KMS-11 (cell line): ENCODE measurements around the gene MAN2A1.

Experiments used
- H2AFZ ChIP-seq: fragments of 200-600 bp; sonication (generic); 2 replicates; pipeline ENCODE4 v1.6.1; 2016; ENCODE audit warnings: antibody characterized with exemption, mixed run types, low read depth
- H3K27ac ChIP-seq: fragments of 200-600 bp; sonication (generic); 2 replicates; pipeline ENCODE4 v1.6.1; 2016; ENCODE audit warnings: mild to moderate bottlenecking, mixed run types
- H3K27me3 ChIP-seq: fragments of 200-600 bp; sonication (generic); 2 replicates; pipeline ENCODE4 v1.6.1; 2017; ENCODE audit warnings: mild to moderate bottlenecking, low read depth, mixed run types, moderate library complexity; ENCODE audit not compliant: insufficient read depth
- H3K36me3 ChIP-seq: fragments of 200-600 bp; sonication (generic); 2 replicates; pipeline ENCODE4 v1.6.1; 2017; ENCODE audit warnings: mild to moderate bottlenecking, mixed run types; ENCODE audit not compliant: insufficient read depth
- H3K4me1 ChIP-seq: fragments of 200-600 bp; sonication (generic); 2 replicates; pipeline ENCODE4 v1.6.1; 2016; ENCODE audit warnings: mild to moderate bottlenecking, low read depth, mixed run types; ENCODE audit not compliant: poor library complexity, severe bottlenecking
- H3K4me2 ChIP-seq: fragments of 200-600 bp; sonication (generic); 2 replicates; pipeline ENCODE4 v1.7.0; 2016; ENCODE audit warnings: mild to moderate bottlenecking, mixed run types
- H3K4me3 ChIP-seq: fragments of 200-600 bp; sonication (generic); IDR thresholded peaks from 2 replicates; pipeline ENCODE4 v1.6.1; 2017; ENCODE audit warnings: low read depth, low read length, mixed read lengths; ENCODE audit not compliant: insufficient read depth
- H3K79me2 ChIP-seq: fragments of 200-600 bp; sonication (generic); 2 replicates; pipeline ENCODE4 v1.6.1; 2016; ENCODE audit warnings: low read depth, mixed run types; ENCODE audit not compliant: insufficient read depth
- H3K9ac ChIP-seq: fragments of 200-600 bp; sonication (generic); 2 replicates; pipeline ENCODE4 v1.6.1; 2016; ENCODE audit warnings: mild to moderate bottlenecking, mixed run types
- H4K20me1 ChIP-seq: fragments of 200-600 bp; sonication (generic); 2 replicates; pipeline ENCODE4 v1.6.1; 2016; ENCODE audit warnings: mild to moderate bottlenecking, mixed run types; ENCODE audit not compliant: insufficient read depth
- CTCF ChIP-seq: fragments of 200-600 bp; sonication (generic); conservative IDR thresholded peaks from 2 replicates; pipeline ENCODE4 v1.6.1; 2017; ENCODE audit warnings: low read depth, mild to moderate bottlenecking, antibody characterized with exemption, low read length, moderate library complexity, mixed read lengths

Gene MAN2A1

GRCh38 chr5:109916481-109917153, 226.9 kb downstream of the MAN2A1 start:
- Histone ChIP-seq H3K27me3 (no peaks in the 10 kb centered on the region), H3K79me2 (peaks cover 6% of the 10 kb centered on the region), H3K27ac (peak overlapping the region; percentile 85), H2AFZ (peak overlapping the region; percentile 69), H3K4me3 (no peak overlapping the region), H4K20me1 (no peaks in the 10 kb centered on the region), H3K4me2 (peak overlapping the region; percentile 97), H3K36me3 (no peaks in the 10 kb centered on the region), H3K4me1 (peaks cover 92% of the 10 kb centered on the region), H3K9ac (peak overlapping the region; percentile 37)
- TF ChIP-seq CTCF, result no peak
